GM13977 (cell line): ENCODE results near the gene SKIDA1.

Source experiments
- DNase-seq: peaks from one replicate; pipeline ENCODE4 v3.0.0; 2012; ENCODE audit warnings: low spot score
- in situ Hi-C: fragments of 300-500 bp; cut with MboI; formaldehyde crosslinking; loops from one replicate; pipeline ENCODE4 v1.12.0; 2022; ENCODE audit warnings: low sequenced_read_pairs, low pct_unique_long_range_greater_than_20kb, mixed read lengths, inconsistent platforms; ENCODE audit not compliant: unreplicated experiment
- TF ChIP-seq, protein P1 (sequence below): IDR thresholded peaks from 2 replicates; pipeline ENCODE4 v1.5.1; 2012; ENCODE audit warnings: mild to moderate bottlenecking, control low read depth; ENCODE audit not compliant: insufficient read depth; ENCODE audit errors: extremely low read depth, missing control alignments

SKIDA1 gene

GRCh38 chr10:21519397-21519933, 6.0 kb downstream of the SKIDA1 start:
- DNase-seq: no peak
- in situ Hi-C loops: no loop called here
- TF ChIP-seq, protein P1, sequence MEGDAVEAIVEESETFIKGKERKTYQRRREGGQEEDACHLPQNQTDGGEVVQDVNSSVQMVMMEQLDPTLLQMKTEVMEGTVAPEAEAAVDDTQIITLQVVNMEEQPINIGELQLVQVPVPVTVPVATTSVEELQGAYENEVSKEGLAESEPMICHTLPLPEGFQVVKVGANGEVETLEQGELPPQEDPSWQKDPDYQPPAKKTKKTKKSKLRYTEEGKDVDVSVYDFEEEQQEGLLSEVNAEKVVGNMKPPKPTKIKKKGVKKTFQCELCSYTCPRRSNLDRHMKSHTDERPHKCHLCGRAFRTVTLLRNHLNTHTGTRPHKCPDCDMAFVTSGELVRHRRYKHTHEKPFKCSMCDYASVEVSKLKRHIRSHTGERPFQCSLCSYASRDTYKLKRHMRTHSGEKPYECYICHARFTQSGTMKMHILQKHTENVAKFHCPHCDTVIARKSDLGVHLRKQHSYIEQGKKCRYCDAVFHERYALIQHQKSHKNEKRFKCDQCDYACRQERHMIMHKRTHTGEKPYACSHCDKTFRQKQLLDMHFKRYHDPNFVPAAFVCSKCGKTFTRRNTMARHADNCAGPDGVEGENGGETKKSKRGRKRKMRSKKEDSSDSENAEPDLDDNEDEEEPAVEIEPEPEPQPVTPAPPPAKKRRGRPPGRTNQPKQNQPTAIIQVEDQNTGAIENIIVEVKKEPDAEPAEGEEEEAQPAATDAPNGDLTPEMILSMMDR: no peak

GRCh38 chr10:21518641-21519396, 6.7 kb downstream of the SKIDA1 start:
- in situ Hi-C loops: no loop called here
- TF ChIP-seq, protein P1: no peak
- DNase-seq: no peak

DNA sequence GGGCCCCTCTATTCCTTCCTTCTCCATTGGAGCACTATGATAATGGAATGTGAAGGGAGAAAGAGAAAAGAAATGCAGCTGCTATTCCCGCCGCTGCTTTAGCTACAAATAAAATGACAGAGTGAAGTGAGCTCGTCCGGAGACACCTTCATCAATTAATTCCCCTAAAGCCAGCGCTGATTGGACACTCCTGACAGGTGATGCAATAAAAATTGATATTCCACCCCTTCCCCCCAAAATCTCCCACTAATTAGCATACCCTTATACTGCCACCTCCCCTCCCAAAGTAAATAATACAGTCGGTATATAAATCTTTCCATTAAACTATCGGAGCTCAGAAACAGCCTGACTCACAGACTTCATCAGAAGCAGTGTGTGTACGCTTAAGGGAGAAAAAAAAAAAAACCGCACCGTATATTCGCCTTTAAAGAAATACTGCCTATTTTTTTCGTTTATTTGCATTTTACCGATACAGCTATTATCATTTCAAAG, 7.3 kb downstream of the SKIDA1 start:
- DNase-seq: no peak
- in situ Hi-C loops: no loop called here
- TF ChIP-seq, protein P1: no peak

GRCh38 chr10:21517134-21518031, 8.1 kb downstream of the SKIDA1 start:
- DNase-seq: peak; percentile 66
- in situ Hi-C loops: no loop called here
- TF ChIP-seq, protein P1: no peak

DNA sequence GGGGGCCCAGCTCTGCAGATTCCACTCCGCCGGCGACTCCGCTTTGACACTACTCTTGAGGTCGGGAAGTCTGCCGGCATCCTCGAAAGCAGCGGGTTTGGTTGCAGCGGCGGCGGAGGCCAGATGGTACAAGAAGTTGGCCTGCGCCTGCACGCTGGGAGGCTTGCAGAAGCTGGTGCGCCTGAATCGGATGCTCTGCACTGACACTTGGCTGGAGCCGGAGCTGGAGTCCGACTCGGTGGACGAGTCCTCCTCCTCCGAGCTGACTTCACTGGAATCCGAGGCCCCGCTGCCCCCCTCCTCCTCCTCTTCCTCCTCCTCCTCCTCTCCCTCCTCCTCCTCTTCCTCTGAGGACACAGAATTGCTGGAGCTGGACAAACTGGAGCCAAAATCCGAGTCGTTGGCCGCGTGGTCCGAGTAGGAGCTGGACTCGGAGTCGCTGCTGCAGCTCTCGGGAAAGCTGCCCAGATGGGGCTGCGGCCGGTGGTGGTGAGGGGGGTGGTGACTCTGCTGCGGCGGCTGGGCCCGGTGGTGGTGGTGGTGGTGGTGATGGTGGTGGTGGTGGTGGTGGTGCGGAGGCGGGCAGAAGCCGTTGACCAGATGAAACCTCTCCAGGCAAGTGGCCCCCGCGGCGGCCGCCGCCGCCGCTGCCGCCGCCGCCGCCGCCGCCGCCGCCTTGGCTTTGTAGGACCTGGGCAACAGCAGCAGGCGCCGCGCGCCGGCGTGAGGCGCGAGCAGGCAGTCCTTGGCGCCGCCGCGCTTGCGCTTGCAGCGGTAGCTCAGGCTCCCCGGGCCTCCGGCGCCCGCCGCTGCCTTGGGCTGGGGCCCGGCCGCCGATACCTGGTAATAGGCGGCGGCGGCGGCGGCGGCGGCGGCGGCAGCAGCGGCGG, 9.0 kb downstream of the SKIDA1 start:
- peak; percentile 78 for DNase-seq
- TF ChIP-seq, protein P1: peak; percentile 6
- in situ Hi-C loops: no loop called here
